Measurements from ENCODE around the gene RASSF9. TPM values are rescaled to one million over a fixed set of nuclear protein-coding genes. Genes with fewer than 3 reads are reported as not detected.

RASSF9 gene
- total RNA-seq, 4 donors from 2014 or later, result 0.46 to 1.3 (median 0.90) TPM

- DNase-seq (no peak), ATAC-seq (no peak)
- Histone ChIP-seq H3K4me3 (no peak overlapping the region), H3K27ac (no peak overlapping the region), H3K9me3 (no peaks in the 10 kb centered on the region), H3K36me3 (no peaks in the 10 kb centered on the region), H3K4me1 (no peaks in the 10 kb centered on the region), H3K27me3 (no peaks in the 10 kb centered on the region)
- TF ChIP-seq CTCF (IDR thresholded peaks at IDR 0.05 in 4 of 5, conservative IDR thresholded peaks at IDR 0.05 in 1 of 5) (no peak), POLR2A (IDR thresholded peaks at IDR 0.05) (no peak)
- intact Hi-C loops (cut with DNase I; ENCODE audit: low total_unique reads), result no loop called here
- in situ Hi-C loops (cut with MboI; ENCODE audit: low sequenced_read_pairs in 4 of 4), result no loop called here
These were observed 41.7 kb downstream of the RASSF9 start for GRCh38 chr12:85794531-85794930.

GRCh38 chr12:85784096-85784720 is 52.0 kb downstream of the RASSF9 start:
- in situ Hi-C loops (cut with MboI; ENCODE audit: low sequenced_read_pairs in 4 of 4) (no loop called here), intact Hi-C loops (cut with DNase I; ENCODE audit: low total_unique reads) (no loop called here)
- Histone ChIP-seq H3K4me1 (no peaks in the 10 kb centered on the region), H3K27me3 (no peaks in the 10 kb centered on the region), H3K9me3 (no peaks in the 10 kb centered on the region), H3K36me3 (no peaks in the 10 kb centered on the region), H3K4me3 (no peak overlapping the region), H3K27ac (no peak overlapping the region)
- ATAC-seq (no peak), DNase-seq (no peak)
- TF ChIP-seq CTCF (IDR thresholded peaks at IDR 0.05 in 4 of 5, conservative IDR thresholded peaks at IDR 0.05 in 1 of 5) (no peak), POLR2A (IDR thresholded peaks at IDR 0.05) (no peak)

GRCh38 chr12:85782711-85783110 is 53.5 kb downstream of the RASSF9 start:
- no peak for DNase-seq
- TF ChIP-seq POLR2A (IDR thresholded peaks at IDR 0.05) (no peak), CTCF (IDR thresholded peaks at IDR 0.05 in 4 of 5, conservative IDR thresholded peaks at IDR 0.05 in 1 of 5) (no peak)
- in situ Hi-C loops (cut with MboI; ENCODE audit: low sequenced_read_pairs in 4 of 4) (no loop called here), intact Hi-C loops (cut with DNase I; ENCODE audit: low total_unique reads) (no loop called here)
- H3K27me3 ChIP-seq, result no peaks in the 10 kb centered on the region
- H3K4me1 ChIP-seq, result no peaks in the 10 kb centered on the region
- H3K4me3 ChIP-seq, result no peak overlapping the region
- H3K27ac ChIP-seq, result no peak overlapping the region
- no peaks in the 10 kb centered on the region for H3K36me3 ChIP-seq
- no peaks in the 10 kb centered on the region for H3K9me3 ChIP-seq
- ATAC-seq, result no peak

- Histone ChIP-seq H3K27ac (no peak overlapping the region), H3K9me3 (no peaks in the 10 kb centered on the region), H3K36me3 (no peaks in the 10 kb centered on the region), H3K4me1 (no peaks in the 10 kb centered on the region), H3K27me3 (no peaks in the 10 kb centered on the region), H3K4me3 (no peak overlapping the region)
- ATAC-seq (no peak), DNase-seq (no peak)
- in situ Hi-C loops (cut with MboI; ENCODE audit: low sequenced_read_pairs in 4 of 4), result no loop called here
- TF ChIP-seq POLR2A (IDR thresholded peaks at IDR 0.05), result no peak
- intact Hi-C loops (cut with DNase I; ENCODE audit: low total_unique reads), result no loop called here
These were observed 54.4 kb downstream of the RASSF9 start for GRCh38 chr12:85781766-85782165.

- ATAC-seq (no peak), DNase-seq (no peak)
- TF ChIP-seq POLR2A (IDR thresholded peaks at IDR 0.05), result no peak
- Histone ChIP-seq H3K27ac (no peak overlapping the region), H3K9me3 (no peaks in the 10 kb centered on the region), H3K36me3 (no peaks in the 10 kb centered on the region), H3K27me3 (no peaks in the 10 kb centered on the region), H3K4me3 (no peak overlapping the region), H3K4me1 (no peaks in the 10 kb centered on the region)
- in situ Hi-C loops (cut with MboI; ENCODE audit: low sequenced_read_pairs in 4 of 4), result no loop called here
- intact Hi-C loops (cut with DNase I; ENCODE audit: low total_unique reads), result no loop called here
These were observed 56.4 kb downstream of the RASSF9 start for GRCh38 chr12:85779768-85780167.

GRCh38 chr12:85775091-85775490 is 61.1 kb downstream of the RASSF9 start:
- no peaks in the 10 kb centered on the region for H3K36me3 ChIP-seq
- H3K27me3 ChIP-seq, result no peaks in the 10 kb centered on the region
- no peak overlapping the region for H3K27ac ChIP-seq
- H3K4me1 ChIP-seq, result no peaks in the 10 kb centered on the region
- TF ChIP-seq CTCF (IDR thresholded peaks at IDR 0.05 in 4 of 5, conservative IDR thresholded peaks at IDR 0.05 in 1 of 5) (no peak), POLR2A (IDR thresholded peaks at IDR 0.05) (no peak)
- in situ Hi-C loops (cut with MboI; ENCODE audit: low sequenced_read_pairs in 4 of 4), result no loop called here
- H3K4me3 ChIP-seq, result no peak overlapping the region
- ATAC-seq, result no peak
- no peaks in the 10 kb centered on the region for H3K9me3 ChIP-seq
- intact Hi-C loops (cut with DNase I; ENCODE audit: low total_unique reads), result no loop called here
- DNase-seq, result no peak
